SK-N-SH (cell line): Measurements from ENCODE around the gene WNT6.

Experiments
- CTCF ChIP-seq: fragments of 200-600 bp; sonication (generic); IDR thresholded peaks from 2 replicates; pipeline ENCODE4 v1.6.1; 2017; ENCODE audit warnings: antibody characterized with exemption, mild to moderate bottlenecking, moderate library complexity
- GATA2 ChIP-seq: sonication (generic); formaldehyde crosslinking; IDR thresholded peaks from 2 replicates; pipeline ENCODE4 v1.5.0; 2020; ENCODE audit warnings: mild to moderate bottlenecking, missing genetic modification reagents
- REST ChIP-seq: IDR thresholded peaks from 2 replicates; pipeline ENCODE4 v1.6.1; 2012; ENCODE audit warnings: mild to moderate bottlenecking, low read depth, low read length, moderate library complexity
- RFX5 ChIP-seq: IDR thresholded peaks from 2 replicates; pipeline ENCODE4 v1.6.1; 2012; ENCODE audit warnings: mild to moderate bottlenecking, improper control_type of control experiment, low read length
- SMC3 ChIP-seq: IDR thresholded peaks from 2 replicates; pipeline ENCODE4 v1.6.1; 2012; ENCODE audit warnings: low read depth, low read length, improper control_type of control experiment

GRCh38 chr2:218829868-218830451 lies 29.6 kb upstream of the WNT6 start:
- TF ChIP-seq GATA2 (no peak), CTCF (no peak), REST (no peak), RFX5 (no peak), SMC3 (no peak)
